Sigmoid colon (tissue), 4 donors: Measurements from ENCODE around the gene CAT.

Experiments used
- CTCF ChIP-seq, 4 experiments: fragments of 450-650 bp in 3 of 4; fragments of 200-600 bp in 1 of 4; IDR thresholded peaks; one replicate each; pipeline ENCODE4 v1.5.1; 2016 to 2019; ENCODE audit warnings: antibody characterized with exemption in 4 of 4, mild to moderate bottlenecking in 3 of 4, moderate library complexity in 2 of 4
- EP300 ChIP-seq, 4 donors: sonication (generic); formaldehyde crosslinking; IDR thresholded peaks; one replicate each; pipeline ENCODE4 v1.6.1; 2017; ENCODE audit warnings: antibody characterized with exemption in 4 of 4

- TF ChIP-seq CTCF (IDR thresholded peaks at IDR 0.05) (no peak), EP300 (IDR thresholded peaks at IDR 0.05) (no peak)
These were observed 23.2 kb upstream of the CAT start for GRCh38 chr11:34415538-34415937.
